CD4-positive, alpha-beta memory T cell (primary cell): ENCODE data around the gene EIPR1. TPM values are rescaled to one million over a fixed set of nuclear protein-coding genes. Genes with fewer than 3 reads are reported as not detected.

Experiments
- CTCF ChIA-PET: fragments of 350-600 bp; sonication (Branson Sonifier 250); formaldehyde crosslinking; loops from one replicate; lab custom pipeline; 2021; ENCODE audit warnings: inconsistent platforms; ENCODE audit not compliant: partially characterized antibody; lab: Charles Lee
- POLR2A ChIA-PET: fragments of 350-600 bp; sonication (Branson Sonifier 250); formaldehyde crosslinking; loops from one replicate; lab custom pipeline; 2021; ENCODE audit not compliant: partially characterized antibody; lab: Charles Lee
- DNase-seq, 5 donors: peaks; one replicate each; pipeline versions ENCODE4 v3.0.0 to v3.0.0-alpha.2; 2020 to 2022; ENCODE audit warnings: mixed read lengths in 1 of 5
- H3K27ac ChIP-seq: one replicate; pipeline ENCODE4 v1.7.0; 2013; ENCODE audit warnings: low read depth, low read length
- H3K27me3 ChIP-seq: 2 replicates; pipeline ENCODE4 v1.7.0; 2013; ENCODE audit warnings: mild to moderate bottlenecking, low read length, moderate library complexity; ENCODE audit not compliant: insufficient read depth
- H3K36me3 ChIP-seq: 2 replicates; pipeline ENCODE4 v1.7.0; 2013; ENCODE audit warnings: mild to moderate bottlenecking, low read length, moderate library complexity; ENCODE audit not compliant: insufficient read depth
- H3K4me1 ChIP-seq: 2 replicates; pipeline ENCODE4 v1.7.0; 2013; ENCODE audit warnings: mild to moderate bottlenecking, low read length, moderate library complexity; ENCODE audit not compliant: insufficient read depth
- H3K4me3 ChIP-seq, 2 donors: one replicate each; pipeline ENCODE4 v1.7.0; 2013; ENCODE audit warnings: low read length in 2 of 2, mild to moderate bottlenecking in 1 of 2
- H3K9me3 ChIP-seq, 2 donors: one replicate each; pipeline ENCODE4 v1.7.0; 2013; ENCODE audit warnings: low read length in 2 of 2, control low read depth in 1 of 2; ENCODE audit not compliant: control insufficient read depth in 1 of 2
- H3K27ac Mint-ChIP-seq, 7 donors: one replicate each; pipeline ENCODE4 v1.8.0; 2020 to 2021; ENCODE audit warnings: mixed read lengths in 7 of 7, mild to moderate bottlenecking in 6 of 7, inconsistent platforms in 3 of 7, moderate library complexity in 3 of 7
- H3K27me3 Mint-ChIP-seq, 2 donors: one replicate each; pipeline ENCODE4 v1.8.0; 2020 to 2021; ENCODE audit warnings: mixed read lengths in 2 of 2
- H3K36me3 Mint-ChIP-seq, 2 donors: one replicate each; pipeline ENCODE4 v1.8.0; 2020 to 2021; ENCODE audit warnings: mixed read lengths in 2 of 2, inconsistent platforms in 1 of 2, mild to moderate bottlenecking in 1 of 2
- H3K4me1 Mint-ChIP-seq, 4 donors: one replicate each; pipeline ENCODE4 v1.8.0; 2020 to 2021; ENCODE audit warnings: mixed read lengths in 4 of 4, mild to moderate bottlenecking in 1 of 4
- H3K4me3 Mint-ChIP-seq, 8 donors: one replicate each; pipeline ENCODE4 v1.8.0; 2020 to 2021; ENCODE audit warnings: mixed read lengths in 8 of 8, mild to moderate bottlenecking in 7 of 8, moderate library complexity in 6 of 8, inconsistent platforms in 3 of 8
- H3K9me3 Mint-ChIP-seq, 8 donors: one replicate each; pipeline ENCODE4 v1.8.0; 2020 to 2021; ENCODE audit warnings: mixed read lengths in 8 of 8, mild to moderate bottlenecking in 5 of 8, inconsistent platforms in 3 of 8, moderate library complexity in 1 of 8
- intact Hi-C: fragments of 100-400 bp; cut with micrococcal nuclease; formaldehyde crosslinking; loops from one replicate; pipeline ENCODE4 v1.15.1; 2023
- polyA plus RNA-seq, 2 donors: library from polyadenylated mRNA; unstranded; fragments of 300-500 nt; fragmentation: Illumina TruSeq; gene quantifications; one replicate each; pipeline ENCODE4 v1.2.3, GENCODE V29; 2021
- total RNA-seq, 2 experiments: library from RNA; stranded (reverse); gene quantifications; one replicate each; pipeline ENCODE4 v1.2.3, GENCODE V29; 2021

The EIPR1 gene
- total and polyA plus RNA-seq, 4 experiments from 2014 or later = 18.2 to 48.0 (median 26.2) TPM

DNA sequence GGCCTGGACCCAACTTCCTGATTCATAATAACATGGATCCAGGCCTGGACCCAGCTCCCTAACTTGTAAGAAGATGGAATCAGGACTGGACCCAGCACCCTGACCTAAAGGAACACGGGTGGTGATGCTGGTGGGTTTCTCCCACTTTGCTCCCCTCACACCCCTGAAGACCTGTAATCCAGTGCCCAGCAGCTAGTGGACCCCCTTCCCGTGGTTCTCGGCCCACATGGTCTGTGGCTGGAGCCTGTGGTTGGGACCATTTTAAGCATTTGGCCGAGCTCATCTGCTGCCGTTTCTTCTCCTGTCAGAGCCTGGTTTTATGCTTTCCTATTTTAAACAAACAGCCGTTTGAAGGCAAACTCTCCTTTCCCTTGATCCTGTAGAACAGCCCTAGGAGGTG lies 232.8 kb downstream of the EIPR1 start:
- Mint-ChIP-seq H3K27ac (no peak overlapping the region), H3K4me1 (no peaks in the 10 kb centered on the region), H3K27me3 (no peaks in the 10 kb centered on the region), H3K4me3 (no peak overlapping the region), H3K36me3 (peaks cover 1 to 2% of the 10 kb centered on the region in 2 donors), H3K9me3 (no peaks in the 10 kb centered on the region)
- no peaks in the 10 kb centered on the region for H3K36me3 ChIP-seq
- intact Hi-C loops = no loop called here
- ChIA-PET CTCF (no interaction called here), POLR2A (no interaction called here)
- H3K4me3 ChIP-seq = no peak overlapping the region
- no peak overlapping the region for H3K27ac ChIP-seq
- no peaks in the 10 kb centered on the region for H3K27me3 ChIP-seq
- no peaks in the 10 kb centered on the region for H3K9me3 ChIP-seq
- DNase-seq = no peak
- no peaks in the 10 kb centered on the region for H3K4me1 ChIP-seq

DNA sequence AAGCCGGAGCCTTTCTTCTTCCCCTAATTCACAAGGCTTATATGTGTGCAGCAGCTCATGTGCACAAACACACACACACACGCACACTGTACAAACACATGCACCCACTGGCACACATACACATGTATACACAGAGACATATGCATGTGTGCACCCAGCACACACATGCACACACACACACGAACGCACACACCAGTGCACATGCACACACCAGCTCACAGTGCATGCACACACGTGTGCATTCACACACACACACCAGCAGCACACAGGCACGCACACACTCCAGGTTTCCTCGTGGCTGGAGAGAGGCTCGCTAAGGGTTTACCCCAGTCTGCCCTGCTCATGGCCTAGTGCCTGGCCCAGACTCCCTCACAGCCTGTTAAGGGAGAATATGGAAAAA lies 234.0 kb downstream of the EIPR1 start:
- intact Hi-C loops = no loop called here
- POLR2A ChIA-PET = no interaction called here
- no peaks in the 10 kb centered on the region for H3K9me3 ChIP-seq
- no peaks in the 10 kb centered on the region for H3K27me3 ChIP-seq
- H3K27ac ChIP-seq = no peak overlapping the region
- H3K27me3 Mint-ChIP-seq = no peaks in the 10 kb centered on the region
- DNase-seq = no peak
- H3K27ac Mint-ChIP-seq = no peak overlapping the region
- peaks cover 0 to 1% of the 10 kb centered on the region in 2 donors for H3K36me3 Mint-ChIP-seq
- no peak overlapping the region for H3K4me3 ChIP-seq
- CTCF ChIA-PET = no interaction called here
- H3K9me3 Mint-ChIP-seq = no peaks in the 10 kb centered on the region
- no peaks in the 10 kb centered on the region for H3K4me1 ChIP-seq
- H3K4me3 Mint-ChIP-seq = no peak overlapping the region
- no peaks in the 10 kb centered on the region for H3K4me1 Mint-ChIP-seq
- no peaks in the 10 kb centered on the region for H3K36me3 ChIP-seq

DNA sequence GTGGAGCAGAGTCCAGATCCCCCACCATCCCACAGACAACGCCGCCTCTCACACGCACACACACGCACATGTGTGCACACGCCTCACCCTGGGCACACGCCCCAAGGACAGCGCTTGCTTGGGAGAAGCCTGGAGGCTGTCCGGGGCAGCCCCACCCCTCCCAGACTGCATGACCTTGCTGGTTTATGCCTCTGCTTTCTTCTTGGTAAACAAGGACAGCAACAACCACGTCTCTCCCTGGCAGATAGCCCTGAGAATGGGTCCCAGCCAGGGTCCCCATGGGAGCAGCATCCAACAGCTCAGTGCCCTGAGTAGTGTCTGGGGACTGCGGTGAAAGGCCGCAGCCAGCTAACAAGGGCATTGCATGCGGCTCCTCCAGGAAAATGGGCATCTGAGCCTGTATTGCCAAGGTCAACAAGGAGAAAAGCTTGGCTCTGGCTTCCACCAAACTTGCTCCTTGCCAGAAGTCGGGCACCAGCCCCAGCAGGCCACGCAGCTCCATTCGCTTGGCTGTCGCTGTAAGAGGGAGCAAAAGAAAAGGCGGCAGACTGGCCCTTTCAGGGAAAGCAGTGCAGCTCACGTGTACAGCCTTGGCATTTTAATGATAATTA lies 234.6 kb downstream of the EIPR1 start:
- no peak for DNase-seq
- Mint-ChIP-seq H3K4me3 (no peak overlapping the region), H3K36me3 (no peaks in the 10 kb centered on the region), H3K4me1 (no peaks in the 10 kb centered on the region), H3K27me3 (no peaks in the 10 kb centered on the region), H3K9me3 (no peaks in the 10 kb centered on the region), H3K27ac (no peak overlapping the region)
- ChIA-PET CTCF (no interaction called here), POLR2A (no interaction called here)
- no peak overlapping the region for H3K27ac ChIP-seq
- H3K4me3 ChIP-seq = no peak overlapping the region
- H3K27me3 ChIP-seq = no peaks in the 10 kb centered on the region
- H3K36me3 ChIP-seq = no peaks in the 10 kb centered on the region
- no peaks in the 10 kb centered on the region for H3K4me1 ChIP-seq
- H3K9me3 ChIP-seq = no peaks in the 10 kb centered on the region
- intact Hi-C loops = no loop called here

DNA sequence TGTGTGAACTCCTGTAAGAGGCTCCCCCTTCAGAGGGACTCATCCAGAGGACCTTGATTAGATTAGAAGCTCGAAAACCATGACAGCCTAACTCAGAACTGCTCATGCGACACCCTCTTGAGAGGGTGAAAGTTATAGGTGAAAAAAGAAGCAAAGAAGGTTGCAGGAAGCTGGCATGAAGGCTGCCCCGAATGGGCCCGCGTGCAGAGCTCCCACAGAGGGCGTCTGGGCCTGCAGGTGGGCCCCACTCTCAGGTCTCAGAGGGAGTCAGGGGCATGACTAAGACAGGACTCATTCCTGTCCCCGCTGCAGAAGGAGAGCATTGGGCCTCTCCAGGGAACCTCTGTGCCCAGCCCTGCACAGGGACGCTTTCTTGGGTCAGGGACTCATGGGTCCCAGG lies 235.4 kb downstream of the EIPR1 start:
- Histone ChIP-seq H3K36me3 (no peaks in the 10 kb centered on the region), H3K9me3 (no peaks in the 10 kb centered on the region), H3K27me3 (no peaks in the 10 kb centered on the region), H3K4me1 (no peaks in the 10 kb centered on the region), H3K27ac (no peak overlapping the region), H3K4me3 (no peak overlapping the region)
- Mint-ChIP-seq H3K4me3 (no peak overlapping the region), H3K4me1 (no peaks in the 10 kb centered on the region), H3K27me3 (no peaks in the 10 kb centered on the region), H3K36me3 (no peaks in the 10 kb centered on the region), H3K9me3 (no peaks in the 10 kb centered on the region), H3K27ac (no peak overlapping the region)
- ChIA-PET POLR2A (no interaction called here), CTCF (no interaction called here)
- DNase-seq = no peak
- intact Hi-C loops = no loop called here

DNA sequence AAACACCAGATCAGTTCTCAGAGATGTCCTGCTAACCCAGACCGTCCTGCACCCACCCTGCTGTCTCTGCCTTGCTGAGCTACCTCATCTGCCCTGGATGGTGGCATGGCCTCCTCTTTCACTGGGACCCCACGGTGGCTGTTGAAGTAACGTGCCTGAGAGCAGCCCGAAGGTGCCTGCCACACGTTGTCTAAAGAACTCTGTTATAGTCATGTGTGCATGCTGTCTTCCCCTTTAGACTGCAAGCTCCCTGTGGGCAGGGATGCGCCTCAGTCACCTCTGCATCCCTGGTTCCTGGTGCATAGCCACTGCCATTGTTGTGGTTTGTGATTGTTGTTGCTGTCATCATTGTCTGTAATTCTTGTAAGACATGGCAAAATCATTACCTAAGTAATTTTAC lies 235.9 kb downstream of the EIPR1 start:
- H3K36me3 Mint-ChIP-seq = no peaks in the 10 kb centered on the region
- H3K4me1 Mint-ChIP-seq = no peaks in the 10 kb centered on the region
- H3K4me1 ChIP-seq = no peaks in the 10 kb centered on the region
- H3K27me3 Mint-ChIP-seq = no peaks in the 10 kb centered on the region
- no peaks in the 10 kb centered on the region for H3K9me3 ChIP-seq
- H3K36me3 ChIP-seq = no peaks in the 10 kb centered on the region
- ChIA-PET POLR2A (no interaction called here), CTCF (no interaction called here)
- no peak overlapping the region for H3K27ac ChIP-seq
- intact Hi-C loops = no loop called here
- no peaks in the 10 kb centered on the region for H3K27me3 ChIP-seq
- H3K4me3 Mint-ChIP-seq = no peak overlapping the region
- no peak for DNase-seq
- no peak overlapping the region for H3K27ac Mint-ChIP-seq
- H3K9me3 Mint-ChIP-seq = no peaks in the 10 kb centered on the region
- no peak overlapping the region for H3K4me3 ChIP-seq

DNA sequence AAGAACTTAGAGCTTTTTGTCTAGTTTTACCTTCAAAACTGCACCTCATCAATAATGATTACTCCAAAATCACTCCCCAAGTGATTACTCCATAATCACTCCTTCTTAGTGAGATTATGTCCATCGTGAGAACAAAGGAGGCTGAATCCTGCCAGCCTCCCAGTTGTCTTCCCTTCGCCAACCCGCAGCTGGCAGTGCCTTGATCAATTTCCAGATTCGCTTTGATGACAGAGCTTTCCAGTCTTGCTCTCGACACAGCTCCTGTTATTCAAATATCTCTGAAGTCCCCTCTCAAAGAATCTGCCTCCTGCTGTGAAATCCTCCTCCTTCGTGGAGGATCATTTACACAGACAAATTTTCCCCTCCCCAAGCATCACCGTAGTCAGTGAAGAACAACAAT lies 237.7 kb downstream of the EIPR1 start:
- H3K4me3 Mint-ChIP-seq = no peak overlapping the region
- ChIA-PET CTCF (no interaction called here), POLR2A (no interaction called here)
- DNase-seq = no peak
- Histone ChIP-seq H3K4me3 (no peak overlapping the region), H3K36me3 (no peaks in the 10 kb centered on the region), H3K27ac (no peak overlapping the region), H3K4me1 (no peaks in the 10 kb centered on the region), H3K9me3 (no peaks in the 10 kb centered on the region), H3K27me3 (no peaks in the 10 kb centered on the region)
- no peaks in the 10 kb centered on the region for H3K4me1 Mint-ChIP-seq
- H3K27me3 Mint-ChIP-seq = no peaks in the 10 kb centered on the region
- H3K36me3 Mint-ChIP-seq = no peaks in the 10 kb centered on the region
- intact Hi-C loops = no loop called here
- H3K27ac Mint-ChIP-seq = no peak overlapping the region
- peaks cover 0 to 3% (median 0%) of the 10 kb centered on the region in 8 donors for H3K9me3 Mint-ChIP-seq

Other genes with a start within 250 kb of the EIPR1 start
- 100 to 1,000 TPM; 134 to 137 TPM for gene TRAPPC12, start 1.9 kb upstream of the EIPR1 start, total RNA-seq
- gene TRAPPC12, start 1.9 kb upstream of the EIPR1 start, polyA plus RNA-seq = 10 to 100 TPM; 18.0 to 55.5 TPM
- 10 to 100 TPM; 32.3 to 36.4 TPM for gene ADI1, start 141.7 kb upstream of the EIPR1 start, total RNA-seq
- 100 to 1,000 TPM in 1 of 2 donors, 10 to 100 TPM in 1; 52.5 to 115 TPM for gene ADI1, start 141.7 kb upstream of the EIPR1 start, polyA plus RNA-seq
- 10 to 100 TPM; 22.0 to 24.0 TPM for gene RNASEH1, start 180.5 kb upstream of the EIPR1 start, total RNA-seq
- 10 to 100 TPM; 30.6 to 43.1 TPM for gene RNASEH1, start 180.5 kb upstream of the EIPR1 start, polyA plus RNA-seq
- 1,000 to 10,000 TPM; 1,594 to 1,656 TPM for gene RPS7, start 197.4 kb upstream of the EIPR1 start, total RNA-seq
- 1,000 to 10,000 TPM in 1 of 2 donors, 100 to 1,000 TPM in 1; 904 to 1,178 TPM for gene RPS7, start 197.4 kb upstream of the EIPR1 start, polyA plus RNA-seq
- not detected for gene COLEC11, start 217.3 kb upstream of the EIPR1 start, total RNA-seq
- gene COLEC11, start 217.3 kb upstream of the EIPR1 start, polyA plus RNA-seq = under 1 TPM in 1 of 2 donors, not detected in 1; 0.30 TPM